NCI-H748 (cell line): ENCODE data around the gene SLC16A2.

ENCODE experiments used
- DNase-seq: peaks from one replicate; lab custom pipeline; 2025; ENCODE audit not compliant: unreplicated experiment; lab: John Stamatoyannopoulos, UW

Gene SLC16A2

DNA sequence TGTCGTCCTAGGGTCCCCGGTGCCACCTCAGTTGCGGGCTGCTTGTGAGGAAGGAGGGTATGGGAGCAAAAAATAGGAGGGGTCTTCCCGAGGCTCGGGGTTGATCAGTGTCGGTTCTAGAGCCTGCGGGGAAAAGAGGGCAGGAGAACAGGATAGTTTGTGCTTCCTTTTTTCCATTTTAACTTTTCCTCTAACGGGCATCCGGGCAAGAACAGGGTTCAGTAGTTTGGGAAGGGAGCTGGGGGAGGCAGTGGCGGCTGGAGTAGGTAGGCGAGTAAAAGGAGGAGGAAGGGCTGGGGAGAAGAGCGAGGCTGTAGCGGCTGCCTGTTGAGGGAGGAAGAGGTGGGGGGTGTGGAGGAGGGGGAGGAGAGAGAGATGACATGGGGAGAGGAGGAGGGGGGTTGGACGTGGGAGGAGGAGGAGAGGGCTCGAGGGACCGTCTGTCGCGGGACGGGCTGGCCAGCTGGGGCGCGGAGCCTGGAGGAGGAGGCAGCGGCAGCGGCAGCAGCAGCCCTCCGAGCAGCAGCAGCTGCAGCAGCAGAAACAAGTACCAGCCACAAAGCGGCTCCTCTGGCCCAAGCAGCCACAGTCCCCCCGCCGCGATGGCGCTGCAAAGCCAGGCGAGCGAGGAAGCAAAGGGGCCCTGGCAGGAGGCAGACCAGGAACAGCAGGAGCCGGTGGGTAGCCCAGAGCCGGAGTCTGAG is at the start of gene SLC16A2:
Gene SLC16A2 (plus strand): TSS at position 458 of the 704 bp plus-strand sequence. CDS start 145 bp downstream, at position 603.
- peak; percentile 72 for DNase-seq

DNA sequence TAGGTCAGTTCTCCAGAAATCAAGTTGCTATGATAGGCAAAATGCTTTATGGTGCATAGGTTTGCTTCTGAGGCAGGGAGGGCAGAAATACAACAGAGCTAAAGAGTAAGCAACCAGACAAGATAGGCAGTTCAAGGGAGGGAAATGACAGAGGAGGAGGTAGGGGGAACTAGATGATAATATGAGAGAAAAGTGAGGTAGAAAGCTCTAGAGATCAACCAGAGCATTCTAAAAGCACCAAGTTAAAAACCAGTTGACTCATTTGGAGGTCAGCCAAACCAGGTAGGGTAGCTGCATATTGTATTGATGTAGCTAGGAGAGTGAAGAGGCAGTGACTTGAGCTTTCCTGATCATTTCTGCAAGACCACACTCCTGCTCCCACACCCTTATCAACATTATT is 49.0 kb upstream of the SLC16A2 start:
- DNase-seq, result no peak

DNA sequence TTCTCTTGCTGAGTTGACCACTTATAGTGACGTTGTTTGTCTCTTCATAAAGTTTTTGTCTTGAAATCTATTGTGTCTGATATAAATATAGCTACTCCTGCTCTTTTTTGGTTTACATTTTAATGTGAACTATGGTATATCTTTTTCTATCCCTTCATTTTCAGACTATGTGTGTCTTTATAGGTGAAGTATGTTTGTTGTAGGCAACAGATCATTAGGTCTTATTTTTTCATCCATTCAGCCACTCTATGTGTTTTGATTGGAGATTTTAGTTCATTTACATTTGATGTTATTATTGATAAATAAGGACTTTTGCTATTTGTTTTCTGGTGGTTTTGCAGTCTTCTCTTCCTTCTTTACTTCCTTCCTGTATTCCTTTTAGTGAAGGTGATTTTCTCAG is 44.0 kb upstream of the SLC16A2 start:
- no peak for DNase-seq

DNA sequence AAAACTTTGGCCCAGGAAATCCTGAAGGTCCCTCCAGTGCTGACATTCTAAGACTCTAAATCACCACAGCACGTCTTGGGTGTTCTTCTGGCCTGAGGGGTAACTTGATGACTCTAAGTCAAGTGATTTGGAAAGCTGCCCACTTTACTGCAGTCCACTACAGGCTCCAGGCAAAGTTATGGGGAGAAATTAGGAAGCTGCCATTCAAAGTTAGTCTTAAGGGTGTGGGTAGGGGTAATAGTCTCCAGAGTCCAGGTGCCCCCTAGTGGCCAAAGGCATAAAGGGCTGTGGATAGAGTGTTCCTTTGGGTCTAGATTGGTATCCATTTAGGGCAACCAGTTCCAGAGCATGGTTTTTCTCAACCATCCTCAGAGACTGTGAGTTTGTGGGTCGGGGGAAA is 38.7 kb upstream of the SLC16A2 start:
- peak; percentile 62 for DNase-seq

DNA sequence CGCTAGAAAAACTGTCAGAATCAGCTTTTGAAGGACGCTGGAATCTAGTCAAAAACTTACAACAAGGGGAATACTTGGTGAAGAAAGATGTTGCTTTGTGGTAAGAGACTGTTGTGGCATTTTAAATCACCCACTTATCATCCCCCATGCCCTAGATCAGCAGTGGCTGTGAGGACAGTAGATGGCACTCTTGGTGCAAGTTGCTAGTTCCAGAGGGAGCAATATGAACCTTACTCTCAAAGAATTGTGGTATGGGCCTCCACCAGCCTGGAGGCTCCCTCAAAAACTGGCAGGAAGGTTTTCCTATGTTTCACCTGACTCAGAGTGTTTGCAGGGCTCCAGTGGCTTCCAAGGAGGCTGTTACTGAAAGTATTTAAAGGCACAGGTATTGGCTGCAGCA is 37.7 kb upstream of the SLC16A2 start:
- DNase-seq, result peak; percentile 39

DNA sequence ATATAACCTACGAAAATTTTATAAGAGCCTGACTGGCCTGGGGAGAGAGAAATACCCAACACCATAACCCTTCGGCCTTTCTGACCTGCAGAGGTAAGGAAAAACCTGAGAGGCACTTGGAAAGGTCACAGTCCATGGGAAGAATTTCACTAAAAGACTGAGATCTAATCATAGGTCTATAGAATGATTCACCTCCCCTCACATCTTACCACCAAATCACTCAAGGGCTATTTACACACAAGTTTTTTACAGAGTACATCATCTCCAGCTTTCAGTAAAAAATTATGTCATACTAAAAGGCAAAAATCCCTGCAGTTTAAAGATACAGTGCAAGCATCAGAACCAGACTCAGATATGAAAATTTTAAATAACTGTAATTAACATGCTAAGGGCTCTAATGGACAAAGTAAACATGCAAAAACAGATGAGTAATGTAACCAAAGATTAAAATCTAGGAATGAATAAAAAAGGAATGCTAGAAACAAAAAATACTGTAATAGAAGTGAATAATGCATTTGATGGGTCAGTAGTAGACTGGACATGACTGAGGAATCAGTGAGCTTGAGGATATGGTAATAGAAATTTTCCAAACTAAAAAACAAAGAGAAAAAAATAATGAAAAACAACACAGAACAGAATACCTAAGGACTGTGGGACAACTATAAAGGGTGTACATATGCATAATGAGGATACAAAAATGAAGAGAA is 32.1 kb upstream of the SLC16A2 start:
- no peak for DNase-seq

DNA sequence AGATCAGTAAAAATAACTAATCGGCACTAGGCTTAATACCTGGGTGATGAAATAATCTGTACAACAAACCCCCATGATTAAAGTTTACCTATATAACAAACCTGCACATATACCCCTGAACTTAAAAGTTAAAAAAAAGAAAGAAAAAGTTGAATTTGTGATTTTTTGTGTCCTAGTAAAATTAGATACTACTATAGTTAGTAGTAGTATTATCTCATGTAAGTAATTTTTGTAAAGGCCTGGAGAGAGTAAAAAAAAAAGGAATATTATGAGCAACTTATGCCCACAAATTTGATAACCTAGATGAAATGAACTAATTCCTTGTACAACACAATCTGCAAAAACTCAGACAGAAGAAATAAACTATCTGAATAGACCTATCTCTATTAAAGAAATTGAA is 25.7 kb upstream of the SLC16A2 start:
- no peak for DNase-seq

DNA sequence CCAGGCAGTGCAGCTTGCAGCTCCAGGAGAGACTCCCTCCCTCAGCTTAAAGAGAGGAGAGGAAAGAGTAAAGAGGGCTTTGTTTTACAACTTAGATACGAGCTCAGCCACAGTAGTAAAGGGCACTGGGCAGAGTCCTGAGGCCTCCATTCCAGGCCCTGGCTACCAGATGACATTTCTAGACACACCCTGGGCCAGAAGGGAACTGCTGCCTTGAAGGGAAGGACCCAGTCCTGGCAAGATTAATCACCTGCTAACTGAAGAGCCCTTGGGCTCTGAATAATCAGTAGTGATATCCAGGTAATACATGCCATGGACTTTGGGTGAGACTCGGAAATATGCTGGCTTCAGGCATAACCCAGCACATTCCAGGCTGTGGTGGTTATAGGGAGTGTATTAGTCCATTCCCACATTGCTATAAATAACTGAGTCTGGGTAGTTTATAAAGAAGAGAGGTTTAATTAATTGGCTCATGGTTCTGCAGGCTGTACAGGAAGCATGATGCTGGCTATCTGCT is 15.3 kb upstream of the SLC16A2 start:
- DNase-seq, result no peak

DNA sequence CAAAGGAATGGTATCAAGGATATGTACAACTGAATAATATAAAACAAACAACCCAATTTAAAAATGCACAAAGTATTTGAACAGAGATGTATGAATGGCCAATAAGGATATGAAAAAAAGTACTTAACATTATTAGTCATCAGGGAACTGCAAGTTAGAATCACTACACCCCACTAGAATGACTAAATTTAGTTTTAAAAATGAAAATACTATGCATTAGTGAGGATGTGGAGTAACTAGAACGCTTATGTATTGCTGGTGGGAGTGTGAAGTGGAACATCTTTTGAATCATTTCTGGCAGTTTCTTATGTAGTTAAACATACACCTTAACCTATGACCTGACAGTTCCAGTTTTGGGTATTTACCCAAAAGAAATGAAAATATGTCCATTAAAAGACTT is 13.0 kb upstream of the SLC16A2 start:
- DNase-seq, result no peak

DNA sequence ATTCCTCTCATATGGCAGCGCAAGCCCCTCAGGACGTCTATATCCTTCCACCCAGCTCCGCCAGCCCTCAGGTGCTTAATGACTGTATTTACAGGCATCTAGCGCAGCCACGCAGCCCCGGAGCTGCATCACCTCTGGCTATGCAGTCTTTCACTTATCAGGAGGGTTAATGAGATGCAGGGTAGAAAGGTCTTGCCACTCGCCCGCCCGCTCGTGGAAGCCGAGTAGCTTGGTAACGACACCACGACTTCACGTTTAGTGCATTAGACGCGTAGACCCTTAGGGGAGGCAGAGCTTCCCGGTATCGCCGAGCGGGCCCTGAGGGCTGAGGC is 1.5 kb upstream of the SLC16A2 start:
- peak; percentile 60 for DNase-seq

DNA sequence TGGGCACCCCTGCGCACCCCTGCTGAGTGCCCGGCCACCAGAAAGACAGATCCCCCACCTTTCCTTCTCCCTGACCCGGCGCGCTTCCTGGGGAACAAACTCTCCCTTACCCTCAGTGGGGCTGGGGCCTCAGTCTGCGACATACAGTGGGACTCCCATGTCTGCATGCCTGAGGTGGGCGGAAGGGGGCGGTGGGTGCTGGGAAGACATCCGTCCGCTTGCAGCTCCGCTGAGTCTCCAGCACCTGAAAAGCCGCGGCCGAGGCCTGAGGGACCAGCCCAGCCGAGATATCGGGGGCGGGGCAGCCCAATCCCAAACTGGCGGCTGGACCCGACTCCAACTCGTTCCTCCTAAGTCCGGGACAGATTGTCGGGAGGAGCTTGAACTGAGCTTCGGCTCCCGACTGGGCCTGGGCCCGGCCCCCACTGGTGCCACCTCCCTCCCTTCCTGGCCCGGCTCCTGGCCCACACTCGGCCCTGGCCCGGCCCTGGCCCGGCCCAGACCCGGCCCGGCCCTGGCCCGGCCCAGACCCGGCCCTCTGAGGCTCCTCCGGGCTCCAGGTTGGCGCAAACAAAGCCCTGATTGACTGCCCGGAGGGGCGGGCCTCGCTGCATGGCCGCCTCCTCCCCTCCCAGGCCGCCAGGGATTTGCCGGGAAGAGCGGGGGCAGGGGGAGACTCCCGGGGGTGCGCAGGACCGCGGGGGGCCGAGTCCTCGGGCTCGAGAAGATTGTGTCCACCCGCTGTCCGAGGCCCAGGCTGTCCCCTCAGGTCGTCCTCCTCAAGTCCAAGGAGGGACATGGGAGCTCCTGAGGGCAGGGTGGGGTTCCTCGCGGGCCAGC is 877 bp upstream of the SLC16A2 start:
- peak; percentile 50 for DNase-seq

DNA sequence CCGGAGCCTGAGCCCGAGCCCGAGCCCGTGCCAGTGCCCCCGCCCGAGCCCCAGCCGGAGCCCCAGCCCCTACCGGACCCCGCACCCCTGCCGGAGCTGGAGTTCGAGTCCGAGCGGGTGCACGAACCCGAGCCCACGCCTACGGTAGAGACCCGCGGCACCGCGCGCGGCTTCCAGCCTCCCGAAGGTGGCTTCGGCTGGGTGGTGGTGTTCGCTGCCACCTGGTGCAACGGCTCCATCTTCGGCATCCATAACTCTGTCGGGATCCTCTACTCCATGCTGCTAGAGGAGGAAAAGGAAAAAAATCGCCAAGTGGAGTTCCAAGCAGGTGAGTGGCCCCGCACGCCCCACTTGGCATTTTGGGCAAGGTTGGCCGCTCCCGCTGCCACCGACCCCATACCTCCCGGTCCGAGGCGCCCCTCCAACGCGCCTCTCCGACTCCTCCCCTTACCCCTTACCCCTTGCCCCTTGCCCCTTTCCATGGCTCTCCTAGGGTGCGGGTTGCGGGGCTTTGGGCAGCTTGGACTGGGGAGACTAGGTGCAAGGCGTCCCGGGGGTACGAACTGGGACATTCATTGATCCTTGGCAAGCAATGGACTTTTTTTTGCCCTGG is 553 bp downstream of the SLC16A2 start:
- DNase-seq, result no peak

DNA sequence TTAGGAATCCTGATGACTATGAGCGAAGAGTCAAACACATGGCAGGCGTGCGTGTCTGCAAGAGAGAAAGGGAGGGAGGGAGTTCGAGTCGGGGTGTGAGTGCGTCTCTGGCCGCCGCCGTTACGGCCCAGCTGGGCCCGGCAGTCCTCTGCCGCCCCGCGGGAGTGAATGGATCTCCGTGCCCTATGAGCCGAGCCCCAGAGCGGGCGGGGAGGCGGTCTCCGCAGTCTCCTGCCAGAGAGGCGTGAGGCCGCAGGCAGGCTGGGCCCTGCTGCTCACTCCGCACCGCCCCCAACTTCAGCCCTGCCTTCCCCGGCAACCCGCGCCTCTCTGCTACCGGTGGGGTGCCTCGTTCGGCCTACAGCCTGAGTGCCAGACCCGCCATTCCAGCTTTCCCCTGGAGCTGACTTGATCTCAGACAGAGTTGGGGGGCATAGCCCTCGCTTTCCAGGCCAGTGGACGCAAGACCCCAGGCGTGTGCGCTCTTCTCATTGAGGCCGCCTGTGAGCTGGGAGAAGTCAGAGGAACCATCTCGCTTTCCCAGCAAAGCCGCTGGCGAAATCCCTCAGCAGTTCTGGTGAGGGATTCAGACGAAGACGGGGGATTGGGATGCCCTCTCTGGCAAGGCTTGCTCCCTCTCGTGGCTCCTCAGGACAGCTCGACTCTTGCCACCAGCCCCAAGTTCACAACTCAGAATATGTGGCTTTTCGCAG is 1.4 kb downstream of the SLC16A2 start:
- no peak for DNase-seq

DNA sequence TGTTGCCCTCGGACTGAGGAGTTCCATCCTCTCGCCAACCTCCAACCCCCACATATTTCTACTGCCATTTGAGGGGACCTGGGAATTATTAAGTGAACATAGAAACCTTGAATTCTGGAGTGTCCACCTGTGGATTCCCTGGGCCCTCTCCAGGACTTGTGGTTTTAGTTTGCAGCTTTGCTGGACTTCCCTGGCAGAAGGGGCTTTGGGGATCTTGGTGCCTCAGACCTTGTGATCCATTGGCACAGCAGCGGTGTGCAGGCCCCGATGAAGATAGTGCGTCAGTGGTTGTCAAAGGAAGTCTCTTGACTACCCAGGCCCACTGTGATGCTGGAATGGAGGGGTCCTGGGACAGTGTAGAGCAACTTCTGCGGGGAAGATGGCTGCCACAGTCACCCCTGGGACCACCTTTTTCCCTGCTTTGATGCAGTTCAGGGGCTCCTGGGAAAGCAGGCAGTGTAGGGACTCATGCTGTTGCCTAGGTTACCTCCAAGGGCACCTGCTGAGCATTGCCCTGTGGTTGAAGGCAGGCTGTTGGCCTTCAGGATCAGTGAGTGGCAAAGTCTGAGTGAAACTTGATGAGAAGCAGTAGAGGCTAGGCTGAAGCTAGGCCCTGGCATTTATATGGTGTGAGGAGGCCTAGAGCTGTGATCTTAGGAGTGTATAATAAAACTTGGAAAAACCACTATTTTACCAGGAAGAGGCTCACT is 2.2 kb downstream of the SLC16A2 start:
- DNase-seq, result peak; percentile 27

DNA sequence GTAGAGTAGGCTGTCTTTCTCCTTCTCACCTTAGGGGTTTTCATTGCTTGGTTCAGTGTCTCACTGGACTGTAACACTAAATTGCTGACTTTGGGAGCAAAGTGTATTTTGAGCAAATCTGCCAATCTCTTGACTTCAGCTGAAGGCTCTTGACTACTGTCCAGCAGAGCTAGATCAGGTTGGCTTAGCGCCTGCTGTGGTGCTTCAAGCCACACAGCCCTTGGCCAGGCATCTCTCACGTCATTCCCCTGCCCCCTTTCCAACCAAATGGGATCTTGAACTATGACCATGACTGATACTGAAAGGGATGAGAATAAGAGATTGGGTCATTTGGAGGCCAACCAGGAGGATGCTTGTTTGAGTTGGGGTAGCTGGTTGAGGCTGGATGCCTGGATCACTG is 4.8 kb downstream of the SLC16A2 start:
- DNase-seq, result no peak

DNA sequence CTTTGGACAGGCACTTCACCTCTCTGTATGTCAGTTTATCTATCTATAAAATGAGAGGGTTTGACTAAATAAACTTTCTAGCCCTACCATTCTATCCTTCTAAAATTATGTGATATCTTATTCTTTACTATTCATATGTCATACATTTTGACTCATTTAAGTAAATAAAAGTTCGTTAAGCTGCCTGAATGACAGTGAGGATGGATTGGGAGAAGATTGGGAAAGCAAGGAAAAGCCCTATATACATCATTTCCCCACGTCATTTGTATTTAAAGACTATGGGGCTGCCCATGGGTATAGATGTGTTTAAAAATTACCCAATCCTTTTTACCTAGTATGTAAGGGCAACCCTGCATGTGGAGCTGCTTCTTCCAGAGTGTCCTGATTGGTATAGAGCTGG is 5.3 kb downstream of the SLC16A2 start:
- DNase-seq, result no peak

DNA sequence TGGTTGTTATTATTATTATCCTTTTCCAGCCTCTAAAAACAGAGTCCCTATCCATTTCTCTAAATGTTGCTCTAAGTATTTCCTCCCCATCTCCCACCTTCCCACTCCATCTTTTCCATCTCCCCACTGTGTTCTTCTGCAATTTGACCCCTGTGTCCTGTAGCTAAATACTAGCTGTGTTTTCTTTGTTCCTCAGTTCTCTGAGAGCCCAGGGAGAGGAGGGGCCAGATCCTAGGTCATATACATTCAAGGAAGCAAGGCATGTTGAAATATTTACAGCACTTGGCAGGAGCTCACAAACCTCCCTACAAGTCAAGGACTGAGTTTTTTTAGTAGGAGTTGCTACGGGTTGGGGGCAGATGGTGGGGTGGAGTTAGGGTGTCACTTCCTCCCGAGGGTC is 10.5 kb downstream of the SLC16A2 start:
- DNase-seq, result no peak

DNA sequence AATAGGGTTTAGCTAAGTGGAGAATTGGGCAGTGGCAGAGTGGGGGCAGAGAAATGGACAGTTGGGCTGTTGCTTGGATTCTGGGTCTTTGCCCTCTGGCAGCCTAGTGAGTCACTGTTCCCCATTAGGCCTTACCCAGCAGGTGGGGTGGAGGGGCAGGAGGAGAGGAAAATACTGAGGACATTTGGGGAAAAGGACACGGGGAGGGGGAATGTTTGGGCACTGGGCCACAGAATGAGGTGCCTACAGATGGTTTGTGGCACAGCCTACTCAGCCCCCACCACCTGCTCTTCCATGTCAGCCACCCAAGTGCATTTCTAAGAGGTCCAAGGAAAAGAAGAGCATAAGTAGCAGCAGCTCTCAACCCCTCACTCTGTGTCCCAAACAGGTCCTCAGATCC is 13.0 kb downstream of the SLC16A2 start:
- DNase-seq, result no peak

DNA sequence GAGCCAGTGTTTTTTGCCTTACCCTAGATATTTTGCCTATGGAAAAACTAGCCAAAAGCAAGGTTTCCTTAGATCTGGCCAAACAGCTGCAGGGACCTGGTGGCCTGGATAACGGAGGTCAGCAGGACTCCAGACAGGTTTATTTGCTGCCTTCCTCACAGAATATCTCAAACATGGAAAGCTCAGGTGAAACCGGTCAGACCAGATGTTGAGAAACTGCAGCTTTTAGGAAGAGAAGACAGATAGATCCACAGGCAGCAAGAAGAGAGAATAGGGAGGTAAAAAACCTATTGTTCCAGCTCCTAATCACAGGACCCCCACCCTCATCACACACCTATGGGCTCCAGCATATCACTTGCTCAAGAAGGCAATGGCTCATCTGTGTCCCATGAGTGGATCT is 16.2 kb downstream of the SLC16A2 start:
- DNase-seq, result no peak

DNA sequence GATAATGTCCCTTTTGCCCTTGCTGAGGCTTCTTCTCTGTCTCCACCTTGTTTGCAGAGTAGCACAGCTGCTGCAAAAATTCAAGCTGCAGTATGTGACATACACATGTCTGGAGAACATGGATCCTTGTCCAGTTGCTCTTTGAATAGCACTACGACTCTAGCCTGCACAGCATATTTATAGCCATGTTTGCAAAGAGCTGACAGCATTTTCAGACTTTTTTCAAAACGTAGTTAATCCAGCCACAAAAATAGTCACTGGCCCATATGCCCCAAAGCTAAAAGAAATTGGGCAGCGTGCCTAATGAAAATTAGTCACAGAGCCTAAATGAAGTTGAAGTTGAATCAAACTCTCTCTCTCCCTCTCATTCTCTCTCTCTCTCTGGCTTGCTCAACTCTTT is 17.5 kb downstream of the SLC16A2 start:
- no peak for DNase-seq
